ENCODE data around the gene RAD51B.

- TF ChIP-seq CTCF (conservative IDR thresholded peaks at IDR 0.05) = no peak
- TF ChIP-seq EZH2 (IDR thresholded peaks at IDR 0.05; ENCODE audit: low read depth) = no peak
Measured at GRCh38 chr14:68251769-68252100, 432.2 kb downstream of the RAD51B start.
